ENCODE results near the gene STARD9. TPM values are rescaled to one million over a fixed set of nuclear protein-coding genes. Genes with fewer than 3 reads are reported as not detected.
A peak's percentile ranks its signal among the peaks of the same experiment; 100 is the strongest.

STARD9 gene
- total RNA-seq, 4 donors from 2014 or later = 1.6 to 3.5 (median 2.0) TPM

GRCh38 chr15:42603978-42604377 lies 28.6 kb downstream of the STARD9 start:
- ATAC-seq = no peak
- Histone ChIP-seq H3K36me3 (no peaks in the 10 kb centered on the region), H3K4me1 (peaks cover 20 to 26% of the 10 kb centered on the region in 2 donors), H3K9me3 (no peaks in the 10 kb centered on the region), H3K27ac (no peak overlapping the region), H3K27me3 (no peaks in the 10 kb centered on the region), H3K4me3 (no peak overlapping the region)
- no peak for DNase-seq
- no peak for TF ChIP-seq POLR2A (IDR thresholded peaks at IDR 0.05)
- TF ChIP-seq, protein P1, sequence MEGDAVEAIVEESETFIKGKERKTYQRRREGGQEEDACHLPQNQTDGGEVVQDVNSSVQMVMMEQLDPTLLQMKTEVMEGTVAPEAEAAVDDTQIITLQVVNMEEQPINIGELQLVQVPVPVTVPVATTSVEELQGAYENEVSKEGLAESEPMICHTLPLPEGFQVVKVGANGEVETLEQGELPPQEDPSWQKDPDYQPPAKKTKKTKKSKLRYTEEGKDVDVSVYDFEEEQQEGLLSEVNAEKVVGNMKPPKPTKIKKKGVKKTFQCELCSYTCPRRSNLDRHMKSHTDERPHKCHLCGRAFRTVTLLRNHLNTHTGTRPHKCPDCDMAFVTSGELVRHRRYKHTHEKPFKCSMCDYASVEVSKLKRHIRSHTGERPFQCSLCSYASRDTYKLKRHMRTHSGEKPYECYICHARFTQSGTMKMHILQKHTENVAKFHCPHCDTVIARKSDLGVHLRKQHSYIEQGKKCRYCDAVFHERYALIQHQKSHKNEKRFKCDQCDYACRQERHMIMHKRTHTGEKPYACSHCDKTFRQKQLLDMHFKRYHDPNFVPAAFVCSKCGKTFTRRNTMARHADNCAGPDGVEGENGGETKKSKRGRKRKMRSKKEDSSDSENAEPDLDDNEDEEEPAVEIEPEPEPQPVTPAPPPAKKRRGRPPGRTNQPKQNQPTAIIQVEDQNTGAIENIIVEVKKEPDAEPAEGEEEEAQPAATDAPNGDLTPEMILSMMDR (IDR thresholded peaks at IDR 0.05 in 4 of 5, conservative IDR thresholded peaks at IDR 0.05 in 1 of 5) = no peak
- in situ Hi-C loops (cut with MboI; ENCODE audit: low sequenced_read_pairs in 4 of 4) = no loop called here
- intact Hi-C loops (cut with DNase I; ENCODE audit: low total_unique reads) = no loop called here

- TF ChIP-seq POLR2A (IDR thresholded peaks at IDR 0.05) = no peak
- TF ChIP-seq, protein P1 (IDR thresholded peaks at IDR 0.05 in 4 of 5, conservative IDR thresholded peaks at IDR 0.05 in 1 of 5) = no peak
- Histone ChIP-seq H3K27ac (peak overlapping the region; percentile 27 to 68 (median 36)), H3K4me3 (peak overlapping the region in 2 of 4 donors; percentile 9 to 26), H3K9me3 (no peaks in the 10 kb centered on the region), H3K4me1 (peaks cover 21 to 26% of the 10 kb centered on the region in 2 donors), H3K27me3 (no peaks in the 10 kb centered on the region), H3K36me3 (no peaks in the 10 kb centered on the region)
- peak; percentile 41 to 60 for ATAC-seq
- in situ Hi-C loops (cut with MboI; ENCODE audit: low sequenced_read_pairs in 4 of 4) (no loop called here), intact Hi-C loops (cut with DNase I; ENCODE audit: low total_unique reads) (no loop called here)
- no peak for DNase-seq
These were observed 29.7 kb downstream of the STARD9 start for GRCh38 chr15:42604894-42605744.

DNA sequence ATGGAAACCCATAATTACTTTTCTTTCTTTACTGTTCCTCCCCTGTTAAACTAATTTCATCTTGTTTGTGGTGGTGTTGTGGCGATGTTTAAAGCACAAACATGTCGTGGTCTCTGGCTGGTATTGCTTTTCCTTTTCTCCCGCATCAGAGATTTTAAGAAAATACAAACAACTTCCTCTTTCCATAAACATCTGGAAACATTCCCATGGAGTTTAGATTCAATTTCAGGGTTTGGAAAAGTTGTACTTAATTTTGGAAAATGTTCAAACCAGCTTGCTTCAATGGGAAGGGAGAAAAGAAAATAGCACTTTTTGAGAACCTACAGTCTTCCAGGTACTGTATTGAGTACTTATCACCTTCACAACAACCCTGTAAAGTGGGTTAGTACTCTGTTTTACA lies 30.4 kb downstream of the STARD9 start:
- Histone ChIP-seq H3K36me3 (no peaks in the 10 kb centered on the region), H3K9me3 (no peaks in the 10 kb centered on the region), H3K4me1 (peaks cover 21 to 26% of the 10 kb centered on the region in 2 donors), H3K4me3 (no peak overlapping the region), H3K27me3 (no peaks in the 10 kb centered on the region), H3K27ac (peak overlapping the region; percentile 27 to 68 (median 36))
- ATAC-seq = no peak
- DNase-seq = no peak
- in situ Hi-C loops (cut with MboI; ENCODE audit: low sequenced_read_pairs in 4 of 4) (no loop called here), intact Hi-C loops (cut with DNase I; ENCODE audit: low total_unique reads) (no loop called here)
- TF ChIP-seq, protein P1 (IDR thresholded peaks at IDR 0.05 in 4 of 5, conservative IDR thresholded peaks at IDR 0.05 in 1 of 5) = no peak
- TF ChIP-seq POLR2A (IDR thresholded peaks at IDR 0.05) = no peak

DNA sequence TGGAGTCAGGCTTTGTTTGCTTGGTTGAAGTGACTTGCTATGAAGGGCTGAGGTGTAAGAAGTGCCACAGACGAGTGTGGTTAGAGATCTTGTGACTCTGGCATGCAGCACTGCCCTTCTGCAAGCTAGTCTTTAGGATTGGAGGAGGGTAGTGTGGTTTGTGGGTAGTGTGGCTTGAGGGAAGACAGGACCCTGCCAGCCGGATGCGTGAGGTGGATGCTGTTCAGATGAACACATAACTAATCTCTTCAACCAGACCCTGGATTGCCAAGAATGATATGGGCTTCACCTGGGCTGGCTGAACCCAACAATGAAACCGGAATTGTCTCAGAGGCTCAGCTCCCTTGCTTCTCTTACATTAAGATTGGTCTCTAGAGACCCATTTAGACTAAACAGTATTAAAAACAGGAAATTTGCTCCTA lies 32.7 kb downstream of the STARD9 start:
- no peaks in the 10 kb centered on the region for H3K9me3 ChIP-seq
- H3K36me3 ChIP-seq = no peaks in the 10 kb centered on the region
- intact Hi-C loops (cut with DNase I; ENCODE audit: low total_unique reads) (no loop called here), in situ Hi-C loops (cut with MboI; ENCODE audit: low sequenced_read_pairs in 4 of 4) (no loop called here)
- ATAC-seq (peak in 1 of 2 donors; percentile 45), DNase-seq (no peak)
- H3K4me1 ChIP-seq = peaks cover 21 to 26% of the 10 kb centered on the region in 2 donors
- H3K27ac ChIP-seq = peak overlapping the region in 3 of 4 donors; percentile 15 to 45 (median 45)
- TF ChIP-seq, protein P1 (IDR thresholded peaks at IDR 0.05 in 4 of 5, conservative IDR thresholded peaks at IDR 0.05 in 1 of 5) = no peak
- no peak for TF ChIP-seq POLR2A (IDR thresholded peaks at IDR 0.05)
- no peaks in the 10 kb centered on the region for H3K27me3 ChIP-seq
- no peak overlapping the region for H3K4me3 ChIP-seq

All from gastrocnemius medialis (tissue), 4 donors.